HEK293 (cell line): ENCODE results near the gene DDIT4.
A peak's percentile ranks its signal among the peaks of the same experiment; 100 is the strongest.

Experiments
- CTCF ChIA-PET: fragments of 350-600 bp; formaldehyde crosslinking; extraction: SDS; loops from one replicate; lab custom pipeline; 2021; ENCODE audit warnings: antibody characterized with exemption; lab: Yijun Ruan, JAX
- POLR2A ChIA-PET: fragments of 300-600 bp; formaldehyde crosslinking; extraction: SDS; loops from one replicate; lab custom pipeline; 2020; ENCODE audit warnings: antibody characterized with exemption, inconsistent platforms; lab: Yijun Ruan, JAX
- H3K27ac ChIP-seq: fragments of 200-500 bp; sonication (Bioruptor generic); 2 replicates; pipeline ENCODE4 v1.5.1; 2014; ENCODE audit warnings: low read depth, low read length, control low read depth, inconsistent platforms; ENCODE audit errors: extremely low read depth
- H3K36me3 ChIP-seq, 2 experiments: fragments of 200-500 bp in 1 of 2; sonication (Bioruptor generic) in 1 of 2; 1 replicate in 1 of 2; 2 replicates in 1 of 2; pipeline ENCODE4 v1.5.1; 2014 to 2017; ENCODE audit warnings: inconsistent platforms in 2 of 2, low read length in 2 of 2; ENCODE audit not compliant: control insufficient read depth in 2 of 2, insufficient read depth in 1 of 2
- H3K4me1 ChIP-seq: fragments of 200-500 bp; sonication (Bioruptor generic); 2 replicates; pipeline ENCODE4 v1.5.1; 2014; ENCODE audit warnings: mild to moderate bottlenecking, low read length, inconsistent platforms; ENCODE audit not compliant: control insufficient read depth, insufficient read depth
- H3K4me3 ChIP-seq: 2 replicates; pipeline ENCODE4 v1.5.1; 2011; ENCODE audit warnings: low read depth, mild to moderate bottlenecking, control low read depth, low read length, moderate library complexity
- H3K9me3 ChIP-seq: fragments of 200-500 bp; sonication (Bioruptor generic); 2 replicates; pipeline ENCODE4 v1.5.1; 2014; ENCODE audit warnings: low read depth, low read length, inconsistent platforms; ENCODE audit not compliant: control insufficient read depth, insufficient read depth
- EGR2 ChIP-seq: fragments of 450-650 bp; formaldehyde crosslinking; IDR thresholded peaks from 2 replicates; pipeline ENCODE4 v1.5.1; 2016; ENCODE audit warnings: low read depth, missing biosample characterization, missing genetic modification characterization
- GLIS1 ChIP-seq: fragments of 450-650 bp; formaldehyde crosslinking; IDR thresholded peaks from 2 replicates; pipeline ENCODE4 v1.5.1; 2016; ENCODE audit warnings: missing biosample characterization, missing genetic modification characterization
- KLF1 ChIP-seq: fragments of 450-650 bp; formaldehyde crosslinking; IDR thresholded peaks from 2 replicates; pipeline ENCODE4 v1.5.1; 2016; ENCODE audit warnings: missing biosample characterization, missing genetic modification characterization
- OSR2 ChIP-seq: fragments of 450-650 bp; formaldehyde crosslinking; IDR thresholded peaks from 2 replicates; pipeline ENCODE4 v1.5.1; 2016; ENCODE audit warnings: missing biosample characterization, missing genetic modification characterization
- PATZ1 ChIP-seq: fragments of 450-650 bp; formaldehyde crosslinking; IDR thresholded peaks from 2 replicates; pipeline ENCODE4 v1.5.1; 2016; ENCODE audit warnings: missing biosample characterization, missing genetic modification characterization
- PRDM1 ChIP-seq: fragments of 450-650 bp; formaldehyde crosslinking; IDR thresholded peaks from 2 replicates; pipeline ENCODE4; 2016; ENCODE audit warnings: missing biosample characterization, missing genetic modification characterization
- SALL2 ChIP-seq: fragments of 450-650 bp; formaldehyde crosslinking; IDR thresholded peaks from 2 replicates; pipeline ENCODE4 v1.5.0; 2017; ENCODE audit warnings: missing biosample characterization, mild to moderate bottlenecking, missing genetic modification characterization, borderline replicate concordance
- TSHZ1 ChIP-seq: fragments of 450-650 bp; formaldehyde crosslinking; IDR thresholded peaks from 2 replicates; pipeline ENCODE4 v1.5.1; 2016; ENCODE audit warnings: missing biosample characterization, missing genetic modification characterization, borderline replicate concordance
- ZBTB17 ChIP-seq: fragments of 450-650 bp; formaldehyde crosslinking; IDR thresholded peaks from 2 replicates; pipeline ENCODE4 v1.5.1; 2016; ENCODE audit warnings: missing biosample characterization, missing genetic modification characterization
- ZFHX2 ChIP-seq: fragments of 450-650 bp; formaldehyde crosslinking; conservative IDR thresholded peaks from 2 replicates; pipeline ENCODE4 v1.5.1; 2016; ENCODE audit warnings: missing biosample characterization, missing genetic modification characterization
- ZNF175 ChIP-seq: fragments of 450-650 bp; formaldehyde crosslinking; IDR thresholded peaks from 2 replicates; pipeline ENCODE4 v1.5.1; 2016; ENCODE audit warnings: missing biosample characterization, missing genetic modification characterization
- ZNF335 ChIP-seq: fragments of 450-650 bp; formaldehyde crosslinking; conservative IDR thresholded peaks from 2 replicates; pipeline ENCODE4 v1.5.1; 2016; ENCODE audit warnings: missing biosample characterization, missing genetic modification characterization
- ZNF664 ChIP-seq: fragments of 450-650 bp; formaldehyde crosslinking; IDR thresholded peaks from 2 replicates; pipeline ENCODE4 v1.5.1; 2016; ENCODE audit warnings: missing biosample characterization, missing genetic modification characterization
- ZNF830 ChIP-seq: fragments of 450-650 bp; IDR thresholded peaks from 2 replicates; pipeline ENCODE4 v1.5.0; 2018; ENCODE audit warnings: missing biosample characterization, missing genetic modification characterization, low read depth, mild to moderate bottlenecking, moderate library complexity
- ZSCAN16 ChIP-seq: fragments of 450-650 bp; formaldehyde crosslinking; IDR thresholded peaks from 2 replicates; pipeline ENCODE4 v1.5.1; 2016; ENCODE audit warnings: missing biosample characterization, missing genetic modification characterization
- ZSCAN4 ChIP-seq: fragments of 450-650 bp; formaldehyde crosslinking; IDR thresholded peaks from 2 replicates; pipeline ENCODE4 v1.5.1; 2017; ENCODE audit warnings: missing biosample characterization, missing genetic modification characterization
- TF ChIP-seq, protein P1 (sequence below): fragments of 450-650 bp; formaldehyde crosslinking; IDR thresholded peaks from 2 replicates; pipeline ENCODE4 v1.5.1; 2016; ENCODE audit warnings: missing biosample characterization, missing genetic modification characterization
- TF ChIP-seq, protein P2 (sequence below): fragments of 450-650 bp; IDR thresholded peaks from 2 replicates; pipeline ENCODE4 v1.5.1; 2018; ENCODE audit warnings: missing biosample characterization, mild to moderate bottlenecking, missing genetic modification characterization

The DDIT4 gene

GRCh38 chr10:72241691-72242252 is 32.0 kb upstream of the DDIT4 start:
- ChIA-PET POLR2A (interaction anchor here (0.7 to 6.6 kb wide), 2 partner anchors 32 to 426 kb away, joined by 6 to 36 read pairs; partner anchors contain the start of gene DDIT4), CTCF (interaction anchor here (0.6 to 1.0 kb wide), 4 partner anchors 14 to 87 kb away, joined by 3 to 6 read pairs (median 4); no protein-coding TSS in a partner anchor)
- H3K27ac ChIP-seq: no peak overlapping the region
- no peak overlapping the region for H3K4me3 ChIP-seq
- H3K36me3 ChIP-seq: no peaks in the 10 kb centered on the region
- H3K4me1 ChIP-seq: peaks cover 16% of the 10 kb centered on the region
- no peak for TF ChIP-seq ZSCAN4 (tag by site-specific recombination)
- TF ChIP-seq GLIS1 (tag by site-specific recombination): peak; percentile 69
- 0 out of 2 replicates have a peak, but pooled peaks have one; percentile 12 for TF ChIP-seq KLF1 (tag by site-specific recombination)
- no peaks in the 10 kb centered on the region for H3K9me3 ChIP-seq

DNA sequence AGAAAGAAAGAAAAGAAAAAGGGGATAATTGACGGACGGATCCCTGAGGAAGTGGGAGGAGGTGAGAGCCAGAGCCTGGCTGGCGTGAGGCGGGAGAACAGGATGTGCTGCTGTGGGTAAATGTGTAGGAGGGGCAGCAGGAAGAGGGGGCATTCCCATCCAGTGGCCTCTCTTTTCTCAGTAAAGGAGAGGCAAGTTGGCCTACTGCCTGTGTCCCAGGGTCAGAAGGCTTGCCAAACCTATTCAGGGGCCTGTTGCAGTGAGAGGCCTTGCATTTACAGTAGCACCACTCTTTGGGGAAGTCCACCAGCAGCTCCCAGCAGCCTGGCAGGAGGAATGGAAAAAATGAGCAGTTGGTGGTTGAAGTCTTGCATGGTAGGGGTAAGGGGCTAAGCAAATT is 31.0 kb upstream of the DDIT4 start:
- no peak for TF ChIP-seq TSHZ1 (tag by site-specific recombination)
- TF ChIP-seq OSR2 (tag by site-specific recombination): peak; percentile 67; the same call in 1 of the 2 replicates
- TF ChIP-seq SALL2 (tag by site-specific recombination): no peak
- TF ChIP-seq ZFHX2 (tag by site-specific recombination): peak; percentile 75
- peak; percentile 69 for TF ChIP-seq EGR2
- no peak for TF ChIP-seq ZSCAN16
- CTCF ChIA-PET: interaction anchor here (0.9 to 1.1 kb wide), 2 partner anchors 17 to 32 kb away, joined by 3 read pairs; no protein-coding TSS in a partner anchor
- Histone ChIP-seq H3K36me3 (no peaks in the 10 kb centered on the region), H3K27ac (no peak overlapping the region; the same call in 1 of the 2 replicates), H3K4me3 (no peak overlapping the region), H3K4me1 (peaks cover 16% of the 10 kb centered on the region), H3K9me3 (no peaks in the 10 kb centered on the region)
- POLR2A ChIA-PET: interaction anchor here (6.6 kb wide), 1 partner anchor 31 kb away, joined by 36 read pairs; the partner anchor contains the start of gene DDIT4

- Histone ChIP-seq H3K4me1 (peaks cover 22% of the 10 kb centered on the region), H3K27ac (peak overlapping the region; percentile 90), H3K36me3 (no peaks in the 10 kb centered on the region), H3K9me3 (no peaks in the 10 kb centered on the region), H3K4me3 (no peak overlapping the region)
- CTCF ChIA-PET: interaction anchor here (0.6 to 1.1 kb wide), 5 partner anchors 15 to 183 kb away, joined by 3 to 4 read pairs (median 3); partner anchors contain the start of gene DDIT4
- POLR2A ChIA-PET: interaction anchor here (0.8 to 2.2 kb wide), 2 partner anchors 15 to 30 kb away, joined by 3 to 11 read pairs; partner anchors contain the start of gene DDIT4
- TF ChIP-seq ZBTB17 (tag by site-specific recombination): peak; percentile 11; the same call in 1 of the 2 replicates
- 0 out of 2 replicates have a peak, but pooled peaks have one; percentile 14 for TF ChIP-seq PRDM1 (tag by site-specific recombination)
- TF ChIP-seq OSR2 (tag by site-specific recombination): peak; percentile 58; the same call in 1 of the 2 replicates
- TF ChIP-seq ZNF664 (tag by site-specific recombination): 0 out of 2 replicates have a peak, but pooled peaks have one; percentile 41
- peak; percentile 33; the same call in 1 of the 2 replicates for TF ChIP-seq ZNF335 (tag by site-specific recombination)
- TF ChIP-seq, protein P1, sequence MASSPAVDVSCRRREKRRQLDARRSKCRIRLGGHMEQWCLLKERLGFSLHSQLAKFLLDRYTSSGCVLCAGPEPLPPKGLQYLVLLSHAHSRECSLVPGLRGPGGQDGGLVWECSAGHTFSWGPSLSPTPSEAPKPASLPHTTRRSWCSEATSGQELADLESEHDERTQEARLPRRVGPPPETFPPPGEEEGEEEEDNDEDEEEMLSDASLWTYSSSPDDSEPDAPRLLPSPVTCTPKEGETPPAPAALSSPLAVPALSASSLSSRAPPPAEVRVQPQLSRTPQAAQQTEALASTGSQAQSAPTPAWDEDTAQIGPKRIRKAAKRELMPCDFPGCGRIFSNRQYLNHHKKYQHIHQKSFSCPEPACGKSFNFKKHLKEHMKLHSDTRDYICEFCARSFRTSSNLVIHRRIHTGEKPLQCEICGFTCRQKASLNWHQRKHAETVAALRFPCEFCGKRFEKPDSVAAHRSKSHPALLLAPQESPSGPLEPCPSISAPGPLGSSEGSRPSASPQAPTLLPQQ (tag by site-specific recombination): 0 out of 2 replicates have a peak, but pooled peaks have one; percentile 27
- TF ChIP-seq ZNF830 (tag by site-specific recombination): no peak
- TF ChIP-seq ZNF175: no peak
- TF ChIP-seq, protein P2, sequence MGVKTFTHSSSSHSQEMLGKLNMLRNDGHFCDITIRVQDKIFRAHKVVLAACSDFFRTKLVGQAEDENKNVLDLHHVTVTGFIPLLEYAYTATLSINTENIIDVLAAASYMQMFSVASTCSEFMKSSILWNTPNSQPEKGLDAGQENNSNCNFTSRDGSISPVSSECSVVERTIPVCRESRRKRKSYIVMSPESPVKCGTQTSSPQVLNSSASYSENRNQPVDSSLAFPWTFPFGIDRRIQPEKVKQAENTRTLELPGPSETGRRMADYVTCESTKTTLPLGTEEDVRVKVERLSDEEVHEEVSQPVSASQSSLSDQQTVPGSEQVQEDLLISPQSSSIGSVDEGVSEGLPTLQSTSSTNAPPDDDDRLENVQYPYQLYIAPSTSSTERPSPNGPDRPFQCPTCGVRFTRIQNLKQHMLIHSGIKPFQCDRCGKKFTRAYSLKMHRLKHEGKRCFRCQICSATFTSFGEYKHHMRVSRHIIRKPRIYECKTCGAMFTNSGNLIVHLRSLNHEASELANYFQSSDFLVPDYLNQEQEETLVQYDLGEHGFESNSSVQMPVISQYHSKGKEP (tag by site-specific recombination): peak; percentile 76
- TF ChIP-seq PATZ1 (tag by site-specific recombination): peak; percentile 33; the same call in 1 of the 2 replicates
Observed at GRCh38 chr10:72243822-72244437, 29.8 kb upstream of the DDIT4 start.
